Stimulated activated effector memory CD8-positive, alpha-beta T cell treated with anti-CD3 and anti-CD28 coated beads, Interleukin-12 subunit alpha, Interleukin-12 subunit beta, amount 100 ng/mL, for 72 hours (primary cell): ENCODE data around the gene MGAT4D.

Experiments used
- ATAC-seq: fragments of 150-1000 bp; cut with Tn5 transposase; 2 replicates; pipeline ENCODE4 v1.10.0; 2021
- DNase-seq, 2 donors: peaks; one replicate each; pipeline ENCODE4 v3.0.0; 2021 to 2022; ENCODE audit warnings: low spot score in 2 of 2
- H3K27ac Mint-ChIP-seq: one replicate; pipeline ENCODE4 v1.8.0; 2022; ENCODE audit warnings: mild to moderate bottlenecking, mixed read lengths
- H3K36me3 Mint-ChIP-seq: one replicate; pipeline ENCODE4 v1.8.0; 2022; ENCODE audit warnings: mild to moderate bottlenecking, mixed read lengths
- H3K4me1 Mint-ChIP-seq: one replicate; pipeline ENCODE4 v1.8.0; 2022; ENCODE audit warnings: mixed read lengths
- H3K4me3 Mint-ChIP-seq: one replicate; pipeline ENCODE4 v1.8.0; 2022; ENCODE audit warnings: mild to moderate bottlenecking, mixed read lengths
- H3K9me3 Mint-ChIP-seq: one replicate; pipeline ENCODE4 v1.8.0; 2022; ENCODE audit warnings: mixed read lengths

The MGAT4D gene

GRCh38 chr4:140400111-140400510, 98.0 kb downstream of the MGAT4D start:
- DNase-seq (no peak), ATAC-seq (no peak)
- no peaks in the 10 kb centered on the region for H3K36me3 Mint-ChIP-seq
- H3K4me3 Mint-ChIP-seq = no peak overlapping the region
- H3K9me3 Mint-ChIP-seq = no peaks in the 10 kb centered on the region
- H3K27ac Mint-ChIP-seq = no peak overlapping the region
- no peaks in the 10 kb centered on the region for H3K4me1 Mint-ChIP-seq

GRCh38 chr4:140395668-140396067, 102.4 kb downstream of the MGAT4D start:
- no peak for DNase-seq
- H3K4me3 Mint-ChIP-seq = no peak overlapping the region
- no peaks in the 10 kb centered on the region for H3K9me3 Mint-ChIP-seq
- H3K36me3 Mint-ChIP-seq = no peaks in the 10 kb centered on the region
- no peak for ATAC-seq
- no peak overlapping the region for H3K27ac Mint-ChIP-seq
- no peaks in the 10 kb centered on the region for H3K4me1 Mint-ChIP-seq
